HL-60 (cell line): Measurements from ENCODE around the gene FREM1.

Experiments used
- DNase-seq, 2 experiments: peaks; one replicate each; pipeline ENCODE4 v3.0.0-alpha.2; 2010 to 2020; ENCODE audit warnings: low read depth in 1 of 2, low spot score in 1 of 2
- H3K27ac ChIP-seq: fragments of 250-450 bp; sonication (Bioruptor Pico); replicated peaks from 2 replicates; pipeline ENCODE4 v1.5.1; 2020; ENCODE audit warnings: mild to moderate bottlenecking, moderate library complexity
- H3K27me3 ChIP-seq: fragments of 250-450 bp; sonication (Bioruptor Pico); 2 replicates; pipeline ENCODE4 v1.5.1; 2021; ENCODE audit warnings: mild to moderate bottlenecking, moderate library complexity; ENCODE audit not compliant: insufficient read depth, poor library complexity, severe bottlenecking
- H3K4me3 ChIP-seq: replicated peaks from 2 replicates; pipeline ENCODE4 v1.5.1; 2011; ENCODE audit warnings: mild to moderate bottlenecking, control low read depth, low read length; ENCODE audit not compliant: insufficient read depth
- CTCF ChIP-seq: IDR thresholded peaks from one replicate; pipeline ENCODE4 v1.5.1; 2011; ENCODE audit warnings: low read length, control low read depth, inconsistent platforms; ENCODE audit not compliant: insufficient read depth
- GABPA ChIP-seq: IDR thresholded peaks from 2 replicates; pipeline ENCODE4 v1.6.1; 2012; ENCODE audit warnings: low read depth
- POLR2AphosphoS5 ChIP-seq: IDR thresholded peaks from 2 replicates; pipeline ENCODE4 v1.6.1; 2012; ENCODE audit warnings: low read depth
- SPI1 ChIP-seq: IDR thresholded peaks from 2 replicates; pipeline ENCODE4 v1.6.1; 2012; ENCODE audit warnings: low read depth, mild to moderate bottlenecking, borderline replicate concordance
- TF ChIP-seq, protein P1 (sequence below): IDR thresholded peaks from 2 replicates; pipeline ENCODE4 v1.6.1; 2012; ENCODE audit warnings: low read depth; ENCODE audit not compliant: insufficient replicate concordance

FREM1 gene

DNA sequence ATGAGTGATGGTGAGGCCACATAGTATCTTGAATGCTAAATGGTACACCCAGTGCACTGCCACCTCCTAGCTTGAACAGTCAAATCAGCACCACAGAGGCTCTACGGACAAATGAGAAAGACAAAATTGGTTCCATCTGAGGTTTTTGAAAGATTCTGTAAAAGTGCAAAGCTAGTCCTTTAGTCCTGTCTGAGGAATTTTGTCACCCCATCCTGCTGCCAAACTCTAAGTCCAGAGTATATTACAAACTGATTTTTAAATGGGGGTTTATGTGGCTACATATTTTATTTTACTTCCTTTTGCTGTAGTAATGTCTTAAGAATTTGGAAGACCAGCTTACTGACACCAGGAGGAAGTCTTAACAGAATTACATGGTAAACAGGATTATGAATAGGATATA lies 7.7 kb downstream of the FREM1 start:
- no peak for TF ChIP-seq GABPA
- TF ChIP-seq SPI1 = no peak
- no peak for TF ChIP-seq POLR2AphosphoS5
- TF ChIP-seq CTCF = no peak
- TF ChIP-seq, protein P1, sequence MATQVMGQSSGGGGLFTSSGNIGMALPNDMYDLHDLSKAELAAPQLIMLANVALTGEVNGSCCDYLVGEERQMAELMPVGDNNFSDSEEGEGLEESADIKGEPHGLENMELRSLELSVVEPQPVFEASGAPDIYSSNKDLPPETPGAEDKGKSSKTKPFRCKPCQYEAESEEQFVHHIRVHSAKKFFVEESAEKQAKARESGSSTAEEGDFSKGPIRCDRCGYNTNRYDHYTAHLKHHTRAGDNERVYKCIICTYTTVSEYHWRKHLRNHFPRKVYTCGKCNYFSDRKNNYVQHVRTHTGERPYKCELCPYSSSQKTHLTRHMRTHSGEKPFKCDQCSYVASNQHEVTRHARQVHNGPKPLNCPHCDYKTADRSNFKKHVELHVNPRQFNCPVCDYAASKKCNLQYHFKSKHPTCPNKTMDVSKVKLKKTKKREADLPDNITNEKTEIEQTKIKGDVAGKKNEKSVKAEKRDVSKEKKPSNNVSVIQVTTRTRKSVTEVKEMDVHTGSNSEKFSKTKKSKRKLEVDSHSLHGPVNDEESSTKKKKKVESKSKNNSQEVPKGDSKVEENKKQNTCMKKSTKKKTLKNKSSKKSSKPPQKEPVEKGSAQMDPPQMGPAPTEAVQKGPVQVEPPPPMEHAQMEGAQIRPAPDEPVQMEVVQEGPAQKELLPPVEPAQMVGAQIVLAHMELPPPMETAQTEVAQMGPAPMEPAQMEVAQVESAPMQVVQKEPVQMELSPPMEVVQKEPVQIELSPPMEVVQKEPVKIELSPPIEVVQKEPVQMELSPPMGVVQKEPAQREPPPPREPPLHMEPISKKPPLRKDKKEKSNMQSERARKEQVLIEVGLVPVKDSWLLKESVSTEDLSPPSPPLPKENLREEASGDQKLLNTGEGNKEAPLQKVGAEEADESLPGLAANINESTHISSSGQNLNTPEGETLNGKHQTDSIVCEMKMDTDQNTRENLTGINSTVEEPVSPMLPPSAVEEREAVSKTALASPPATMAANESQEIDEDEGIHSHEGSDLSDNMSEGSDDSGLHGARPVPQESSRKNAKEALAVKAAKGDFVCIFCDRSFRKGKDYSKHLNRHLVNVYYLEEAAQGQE = no peak
- no peak for DNase-seq
- Histone ChIP-seq H3K27me3 (no peaks in the 10 kb centered on the region), H3K4me3 (no peak overlapping the region), H3K27ac (no peak overlapping the region)

- no peak overlapping the region for H3K4me3 ChIP-seq
- no peak overlapping the region for H3K27ac ChIP-seq
- no peak for DNase-seq
Observed at GRCh38 chr9:14899815-14900193, 10.4 kb downstream of the FREM1 start.

DNA sequence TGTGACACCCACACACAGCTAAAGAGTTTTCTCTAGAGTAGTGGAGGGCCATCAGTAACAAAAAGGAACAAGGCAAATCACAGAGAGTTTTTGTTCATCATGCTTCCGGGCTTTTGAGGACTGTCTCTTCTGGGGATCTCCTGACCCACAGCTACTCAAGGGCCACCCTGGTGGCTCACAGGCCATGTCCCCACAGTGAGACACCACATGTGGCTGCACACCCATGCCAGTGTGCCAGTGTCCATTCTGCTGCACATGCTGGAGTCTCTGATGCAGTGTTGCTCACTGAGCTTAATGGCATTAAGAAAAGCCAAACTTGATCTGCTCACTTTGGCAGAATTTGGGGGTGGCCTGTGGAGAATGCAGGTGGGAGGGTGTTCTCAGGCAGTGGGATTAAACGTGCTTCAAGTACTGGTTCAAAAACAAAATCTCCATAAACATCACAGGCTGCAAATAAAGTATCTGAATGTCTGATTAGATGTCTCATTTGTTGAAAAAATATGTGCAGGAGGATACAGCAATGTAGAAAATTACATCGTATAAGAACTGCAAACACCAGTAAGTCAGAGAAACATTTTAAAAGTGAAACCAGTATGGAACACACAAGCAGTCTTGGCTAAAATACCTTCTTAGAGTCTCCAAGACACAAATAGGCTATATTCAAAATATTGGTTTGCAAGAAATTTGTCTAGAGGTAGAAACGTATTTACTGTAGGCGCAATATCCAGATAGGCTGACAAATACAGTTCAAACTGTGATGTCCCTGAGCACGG lies 11.0 kb downstream of the FREM1 start:
- TF ChIP-seq, protein P1 = no peak
- TF ChIP-seq CTCF = no peak

More at GRCh38 chr9:14899815-14900193, 10.4 kb downstream of the FREM1 start:
- TF ChIP-seq, protein P1 = no peak
- no peak for TF ChIP-seq CTCF
- TF ChIP-seq POLR2AphosphoS5 = no peak
- TF ChIP-seq GABPA = no peak
- H3K27me3 ChIP-seq = no peaks in the 10 kb centered on the region

More for the DNA sequence above, 11.0 kb downstream of the FREM1 start:
- no peak overlapping the region for H3K27ac ChIP-seq
- H3K4me3 ChIP-seq = no peak overlapping the region
- no peak for DNase-seq
- no peaks in the 10 kb centered on the region for H3K27me3 ChIP-seq
